ENCODE results near the gene PJA2.

Gene PJA2

GRCh38 chr5:109322694-109323093 is 87.1 kb downstream of the PJA2 start:
- H3K27ac ChIP-seq, result no peak overlapping the region
- TF ChIP-seq, protein P1, sequence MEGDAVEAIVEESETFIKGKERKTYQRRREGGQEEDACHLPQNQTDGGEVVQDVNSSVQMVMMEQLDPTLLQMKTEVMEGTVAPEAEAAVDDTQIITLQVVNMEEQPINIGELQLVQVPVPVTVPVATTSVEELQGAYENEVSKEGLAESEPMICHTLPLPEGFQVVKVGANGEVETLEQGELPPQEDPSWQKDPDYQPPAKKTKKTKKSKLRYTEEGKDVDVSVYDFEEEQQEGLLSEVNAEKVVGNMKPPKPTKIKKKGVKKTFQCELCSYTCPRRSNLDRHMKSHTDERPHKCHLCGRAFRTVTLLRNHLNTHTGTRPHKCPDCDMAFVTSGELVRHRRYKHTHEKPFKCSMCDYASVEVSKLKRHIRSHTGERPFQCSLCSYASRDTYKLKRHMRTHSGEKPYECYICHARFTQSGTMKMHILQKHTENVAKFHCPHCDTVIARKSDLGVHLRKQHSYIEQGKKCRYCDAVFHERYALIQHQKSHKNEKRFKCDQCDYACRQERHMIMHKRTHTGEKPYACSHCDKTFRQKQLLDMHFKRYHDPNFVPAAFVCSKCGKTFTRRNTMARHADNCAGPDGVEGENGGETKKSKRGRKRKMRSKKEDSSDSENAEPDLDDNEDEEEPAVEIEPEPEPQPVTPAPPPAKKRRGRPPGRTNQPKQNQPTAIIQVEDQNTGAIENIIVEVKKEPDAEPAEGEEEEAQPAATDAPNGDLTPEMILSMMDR (IDR thresholded peaks at IDR 0.05), result no peak
- no peak for TF ChIP-seq ZFX (IDR thresholded peaks at IDR 0.05; ENCODE audit: borderline replicate concordance)

- TF ChIP-seq, protein P1 (IDR thresholded peaks at IDR 0.05), result no peak
- no peak for TF ChIP-seq ZFX (IDR thresholded peaks at IDR 0.05; ENCODE audit: borderline replicate concordance)
- H3K27ac ChIP-seq, result no peak overlapping the region
These were observed 90.4 kb downstream of the PJA2 start for GRCh38 chr5:109319351-109319750.

GRCh38 chr5:109318455-109319108 is 91.2 kb downstream of the PJA2 start:
- no peak overlapping the region for H3K27ac ChIP-seq
- no peak for TF ChIP-seq ZFX (IDR thresholded peaks at IDR 0.05; ENCODE audit: borderline replicate concordance)
- TF ChIP-seq, protein P1 (IDR thresholded peaks at IDR 0.05), result no peak

- H3K27ac ChIP-seq, result no peak overlapping the region
- TF ChIP-seq, protein P1 (IDR thresholded peaks at IDR 0.05), result no peak
- no peak for TF ChIP-seq ZFX (IDR thresholded peaks at IDR 0.05; ENCODE audit: borderline replicate concordance)
These were observed 93.1 kb downstream of the PJA2 start for GRCh38 chr5:109316634-109317033.

- no peak overlapping the region for H3K27ac ChIP-seq
- TF ChIP-seq, protein P1 (IDR thresholded peaks at IDR 0.05), result no peak
These were observed 94.5 kb downstream of the PJA2 start for GRCh38 chr5:109315245-109315644.

- H3K27ac ChIP-seq, result no peak overlapping the region
- no peak for TF ChIP-seq ZFX (IDR thresholded peaks at IDR 0.05; ENCODE audit: borderline replicate concordance)
- TF ChIP-seq, protein P1 (IDR thresholded peaks at IDR 0.05), result no peak
These were observed 96.6 kb downstream of the PJA2 start for GRCh38 chr5:109313127-109313526.

- no peak for TF ChIP-seq ZFX (IDR thresholded peaks at IDR 0.05; ENCODE audit: borderline replicate concordance)
- TF ChIP-seq, protein P1 (IDR thresholded peaks at IDR 0.05), result no peak
- H3K27ac ChIP-seq, result no peak overlapping the region
These were observed 97.1 kb downstream of the PJA2 start for GRCh38 chr5:109312695-109313094.
